H1 (cell line): ENCODE measurements around the gene EPB41L4B. TPM values are rescaled to one million over a fixed set of nuclear protein-coding genes. Genes with fewer than 3 reads are reported as not detected.
A peak's percentile ranks its signal among the peaks of the same experiment; 100 is the strongest.

Experiments used
- CTCF ChIA-PET: fragments of 300-600 bp; sonication (Branson Sonifier 250); formaldehyde crosslinking; loops from one replicate; lab custom pipeline; 2021; ENCODE audit not compliant: partially characterized antibody; lab: Charles Lee
- POLR2A ChIA-PET: fragments of 300-600 bp; sonication (Branson Sonifier 250); formaldehyde crosslinking; loops from one replicate; lab custom pipeline; 2021; ENCODE audit warnings: inconsistent platforms; ENCODE audit not compliant: partially characterized antibody; lab: Charles Lee
- DNase-seq, 2 experiments: peaks; one replicate each; pipeline versions ENCODE4 v3.0.0 to v3.0.0-alpha.2; 2010 to 2022; ENCODE audit warnings: low spot score in 2 of 2, low read depth in 1 of 2, mixed read lengths in 1 of 2
- FAIRE-seq: peaks from 2 replicates; lab custom pipeline; 2011; peaks lifted over from hg19 to GRCh38; lab: Jason Lieb, UNC
- H2AFZ ChIP-seq: 2 replicates; pipeline ENCODE4 v1.8.1; 2012; ENCODE audit warnings: low read length, inconsistent platforms
- H2AK5ac ChIP-seq: 2 replicates; pipeline ENCODE4 v1.6.1; 2013; ENCODE audit warnings: low read depth, low read length
- H2BK120ac ChIP-seq: replicated peaks from 2 replicates; pipeline ENCODE3; 2013; ENCODE audit warnings: low read depth, low read length, inconsistent platforms
- H2BK12ac ChIP-seq: 2 replicates; pipeline ENCODE4 v1.6.1; 2013; ENCODE audit warnings: low read depth, low read length
- H2BK15ac ChIP-seq: 2 replicates; pipeline ENCODE4 v1.6.1; 2013; ENCODE audit warnings: low read length
- H2BK20ac ChIP-seq: 2 replicates; pipeline ENCODE4 v1.6.1; 2013; ENCODE audit warnings: low read length
- H2BK5ac ChIP-seq: 2 replicates; pipeline ENCODE4 v1.6.1; 2013; ENCODE audit warnings: low read depth, low read length
- H3K14ac ChIP-seq: 2 replicates; pipeline ENCODE4 v1.6.1; 2013; ENCODE audit warnings: inconsistent platforms; ENCODE audit not compliant: insufficient read length
- H3K18ac ChIP-seq: 2 replicates; pipeline ENCODE4 v1.6.1; 2013; ENCODE audit warnings: low read length; ENCODE audit errors: extremely low read depth
- H3K23ac ChIP-seq: 2 replicates; pipeline ENCODE4 v1.6.1; 2013; ENCODE audit warnings: inconsistent platforms; ENCODE audit not compliant: insufficient read length
- H3K23me2 ChIP-seq: 2 replicates; pipeline ENCODE4 v1.6.1; 2013; ENCODE audit warnings: low read depth, low read length
- H3K27ac ChIP-seq: 2 replicates; pipeline ENCODE4 v1.6.1; 2011; ENCODE audit warnings: low read depth, low read length, inconsistent platforms
- H3K27me3 ChIP-seq, 4 experiments: replicated peaks in 1 of 4; 1 replicate in 1 of 4; 2 replicates in 3 of 4; pipeline versions ENCODE4 v1.6.1 to v1.8.1; 2011 to 2013; ENCODE audit warnings: low read length in 3 of 4, mild to moderate bottlenecking in 3 of 4, inconsistent platforms in 2 of 4, mixed read lengths in 2 of 4, moderate library complexity in 1 of 4; ENCODE audit not compliant: control insufficient read depth in 3 of 4, insufficient read depth in 3 of 4; ENCODE audit errors: extremely low read depth in 1 of 4
- H3K36me3 ChIP-seq, 4 experiments: 2 replicates each; pipeline versions ENCODE4 v1.6.1 to v1.8.1; 2011 to 2013; ENCODE audit warnings: mild to moderate bottlenecking in 4 of 4, low read length in 3 of 4, moderate library complexity in 2 of 4, control low read depth in 1 of 4, inconsistent platforms in 1 of 4; ENCODE audit not compliant: insufficient read depth in 4 of 4, control insufficient read depth in 2 of 4
- H3K4ac ChIP-seq: replicated peaks from 2 replicates; pipeline ENCODE3; 2013; ENCODE audit warnings: low read length, low read depth, mixed read lengths, inconsistent platforms; ENCODE audit not compliant: insufficient read length
- H3K4me1 ChIP-seq, 4 experiments: replicated peaks in 1 of 4; 1 replicate in 1 of 4; 2 replicates in 3 of 4; pipeline versions ENCODE4 v1.6.1 to v1.8.1; 2011 to 2013; ENCODE audit warnings: low read length in 3 of 4, inconsistent platforms in 2 of 4, mixed read lengths in 1 of 4; ENCODE audit not compliant: insufficient read depth in 4 of 4, control insufficient read depth in 3 of 4
- H3K4me2 ChIP-seq, 2 experiments: 2 replicates each; pipeline versions ENCODE4 v1.6.1 to v1.8.1; 2011 to 2013; ENCODE audit warnings: low read depth in 2 of 2, low read length in 2 of 2, control low read depth in 1 of 2, inconsistent platforms in 1 of 2, mild to moderate bottlenecking in 1 of 2; ENCODE audit not compliant: insufficient read depth in 1 of 2
- H3K4me3 ChIP-seq, 4 experiments: fragments of 200-600, 300-600 bp in 1 of 4; sonication (generic), shearing (Covaris generic), sonication (Bioruptor Twin) in 1 of 4; 2 replicates each; pipeline versions ENCODE4 v1.5.1 to v1.8.1; 2011 to 2016; ENCODE audit warnings: low read length in 4 of 4, low read depth in 3 of 4, control low read depth in 2 of 4, inconsistent platforms in 2 of 4, mild to moderate bottlenecking in 2 of 4, mixed read lengths in 1 of 4, moderate library complexity in 1 of 4; ENCODE audit not compliant: insufficient read depth in 2 of 4; ENCODE audit errors: extremely low read depth in 1 of 4
- H3K56ac ChIP-seq: replicated peaks from 2 replicates; pipeline ENCODE3; 2013; ENCODE audit warnings: low read depth, mild to moderate bottlenecking, mixed read lengths, low read length, inconsistent platforms; ENCODE audit not compliant: insufficient read length
- H3K79me1 ChIP-seq: 2 replicates; pipeline ENCODE4 v1.6.1; 2013; ENCODE audit warnings: low read depth, low read length, control low read depth
- H3K79me2 ChIP-seq, 2 experiments: 2 replicates each; pipeline versions ENCODE4 v1.6.1 to v1.8.1; 2012 to 2013; ENCODE audit warnings: low read length in 2 of 2, mild to moderate bottlenecking in 2 of 2, inconsistent platforms in 1 of 2; ENCODE audit not compliant: insufficient read depth in 2 of 2, control insufficient read depth in 1 of 2
- H3K9ac ChIP-seq, 4 experiments: replicated peaks in 1 of 4; 1 replicate in 1 of 4; 2 replicates in 3 of 4; pipeline versions ENCODE4 v1.6.1 to v1.8.1; 2011 to 2013; ENCODE audit warnings: low read depth in 3 of 4, low read length in 3 of 4, control low read depth in 2 of 4, mild to moderate bottlenecking in 2 of 4, moderate library complexity in 2 of 4, inconsistent platforms in 1 of 4; ENCODE audit errors: extremely low read depth in 1 of 4
- H3K9me3 ChIP-seq, 2 experiments: 2 replicates each; pipeline versions ENCODE4 v1.6.1 to v1.8.1; 2012 to 2013; ENCODE audit warnings: mild to moderate bottlenecking in 2 of 2, moderate library complexity in 2 of 2, control low read depth in 1 of 2, inconsistent platforms in 1 of 2, low read depth in 1 of 2, low read length in 1 of 2, mixed read lengths in 1 of 2; ENCODE audit not compliant: insufficient read depth in 2 of 2
- H4K20me1 ChIP-seq, 2 experiments: replicated peaks in 1 of 2; 2 replicates each; pipeline versions ENCODE3 to v1.8.1; 2011 to 2013; ENCODE audit warnings: inconsistent platforms in 2 of 2, low read length in 2 of 2, mild to moderate bottlenecking in 1 of 2; ENCODE audit not compliant: insufficient read depth in 2 of 2, control insufficient read depth in 1 of 2
- H4K5ac ChIP-seq: 2 replicates; pipeline ENCODE4 v1.6.1; 2013; ENCODE audit warnings: low read length, low read depth, mixed read lengths, inconsistent platforms; ENCODE audit not compliant: insufficient read length
- H4K8ac ChIP-seq: 2 replicates; pipeline ENCODE4 v1.8.0; 2013; ENCODE audit warnings: mild to moderate bottlenecking, moderate library complexity, low read length, inconsistent platforms; ENCODE audit not compliant: insufficient read depth; ENCODE audit errors: extremely low read depth
- H4K91ac ChIP-seq: replicated peaks from 2 replicates; pipeline ENCODE3; 2013; ENCODE audit warnings: low read length, mixed read lengths, inconsistent platforms; ENCODE audit not compliant: insufficient read length
- BCL11A ChIP-seq, 2 experiments: IDR thresholded peaks; one replicate each; pipeline ENCODE4 v1.6.1; 2011; ENCODE audit warnings: low read depth in 2 of 2, low read length in 2 of 2, mild to moderate bottlenecking in 2 of 2
- BRCA1 ChIP-seq: IDR thresholded peaks from 2 replicates; pipeline ENCODE4 v1.6.1; 2012; ENCODE audit warnings: low read depth, low read length, improper control_type of control experiment
- CBX5 ChIP-seq: fragments of 300-800, 300-1000 bp; sonication (generic); IDR thresholded peaks from 2 replicates; pipeline ENCODE4 v1.7.1; 2016; ENCODE audit warnings: antibody characterized with exemption, low read length, low read depth
- CHD2 ChIP-seq: IDR thresholded peaks from 2 replicates; pipeline ENCODE4 v1.6.1; 2012; ENCODE audit warnings: low read length, improper control_type of control experiment
- HDAC2 ChIP-seq, 2 experiments: fragments of 300-600 bp in 1 of 2; sonication (generic) in 1 of 2; IDR thresholded peaks; 2 replicates each; pipeline ENCODE4 v1.6.1; 2011 to 2012; ENCODE audit warnings: low read depth in 2 of 2, low read length in 2 of 2, mild to moderate bottlenecking in 2 of 2, moderate library complexity in 2 of 2, borderline replicate concordance in 1 of 2, inconsistent platforms in 1 of 2
- JUN ChIP-seq: IDR thresholded peaks from 2 replicates; pipeline ENCODE4 v1.6.1; 2011; ENCODE audit warnings: low read depth, mild to moderate bottlenecking, improper control_type of control experiment, low read length
- RAD21 ChIP-seq, 2 experiments: IDR thresholded peaks in 1 of 2; conservative IDR thresholded peaks in 1 of 2; 2 replicates each; pipeline ENCODE4 v1.6.1; 2011; ENCODE audit warnings: low read depth in 2 of 2, low read length in 2 of 2, improper control_type of control experiment in 1 of 2, inconsistent platforms in 1 of 2, mild to moderate bottlenecking in 1 of 2, moderate library complexity in 1 of 2
- RBBP5 ChIP-seq: IDR thresholded peaks from 2 replicates; pipeline ENCODE4 v1.7.1; 2012; ENCODE audit warnings: low read depth, mild to moderate bottlenecking, inconsistent platforms, low read length, moderate library complexity, borderline replicate concordance
- RFX5 ChIP-seq: IDR thresholded peaks from 2 replicates; pipeline ENCODE4 v1.6.1; 2011; ENCODE audit warnings: low read depth, low read length, improper control_type of control experiment, borderline replicate concordance
- TAF1 ChIP-seq: IDR thresholded peaks from 2 replicates; pipeline ENCODE4 v1.6.1; 2011; ENCODE audit warnings: mild to moderate bottlenecking, low read depth, low read length
- WGBS, 2 experiments: shearing (Covaris generic) in 1 of 2; methylation state at CpG; one replicate each; pipeline versions ENCODE4 v1.1.6 to v1.1.7; 2013 to 2015; ENCODE audit warnings: low lambda C conversion rate in 2 of 2, mixed read lengths in 2 of 2, inconsistent platforms in 1 of 2, low coverage in 1 of 2, missing lambda C conversion rate in 1 of 2; ENCODE audit not compliant: insufficient replicate concordance in 2 of 2, insufficient coverage in 1 of 2, insufficient read length in 1 of 2; ENCODE audit errors: extremely low coverage in 1 of 2, missing lambda C conversion rate in 1 of 2; 5-methylcytosine and 5-hydroxymethylcytosine counted together
- polyA plus RNA-seq, 7 experiments: library from polyadenylated mRNA; depleted of rRNA in 3 of 7; stranded (reverse) in 5 of 7; unstranded in 2 of 7; fragments of >200 nt in 5 of 7; fragments of 200-250 nt in 2 of 7; gene quantifications; 1 replicate in 5 of 7; 2 replicates in 1 of 7; 4 replicates in 1 of 7; pipeline versions ENCODE4 v1.2.1 to v1.2.3, GENCODE V29; 2011 to 2013; ENCODE audit warnings: missing spikeins in 2 of 7, mixed read lengths in 2 of 7
- total RNA-seq: library from RNA; stranded (reverse); fragmentation: NEBNext Ultra II Directional; extraction: Animal tissue kit (Norgen Biotek cat#: 25700); gene quantifications from 2 replicates; pipeline ENCODE4 v1.2.1, GENCODE V29; 2021

The EPB41L4B gene
- total and polyA plus RNA-seq, 2 of the 8 experiments (the other 6 are each of a cell fraction or from before 2014, with no cell fraction given), result 11.9 to 25.0 TPM

DNA sequence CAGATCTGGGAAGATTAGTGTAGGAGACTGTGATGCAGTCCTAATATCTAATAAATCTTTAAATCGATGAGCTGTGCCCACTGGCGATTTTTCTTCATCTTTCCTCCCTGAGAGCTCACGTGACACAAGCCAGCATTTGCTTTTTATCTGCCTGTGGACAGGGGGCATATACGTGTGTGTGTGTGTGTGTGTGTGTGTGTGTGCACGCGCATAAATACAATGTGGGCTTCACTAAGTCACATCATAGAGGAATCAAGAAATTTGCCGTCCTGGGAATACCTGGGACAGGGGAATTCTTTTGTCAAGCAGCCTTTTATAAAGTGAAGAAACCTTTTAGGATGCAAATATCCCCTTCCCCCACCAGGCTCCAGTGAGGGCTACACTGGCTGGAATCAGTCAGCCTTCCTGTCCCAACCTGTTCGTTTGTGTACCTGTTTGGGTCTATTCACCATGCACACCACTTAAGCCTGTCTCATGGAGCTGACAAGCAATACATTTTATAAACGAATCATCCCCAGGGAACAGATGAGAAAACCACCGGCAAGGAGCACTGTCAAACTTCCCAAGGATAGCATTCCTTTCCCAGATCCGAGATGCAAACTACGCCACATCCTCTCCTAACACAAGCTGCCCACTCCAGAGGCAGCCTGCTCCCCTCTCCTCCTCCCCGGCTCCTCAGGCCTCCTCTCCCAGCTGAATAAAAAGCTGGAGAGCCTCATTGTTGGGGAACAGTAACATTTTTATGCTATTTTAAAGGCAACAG is 2.7 kb downstream of the EPB41L4B start:
- Histone ChIP-seq H3K36me3 (no peaks in the 10 kb centered on the region), H3K23ac (no peak overlapping the region), H3K27ac (peak overlapping the region; percentile 61; the same call in 1 of the 2 replicates), H2BK15ac (0 out of 2 replicates have a peak overlapping the region, but pooled peaks have one; percentile 78), H3K4me2 (peak overlapping the region; percentile 73 to 80), H4K5ac (peak overlapping the region; percentile 69), H4K8ac (no peak overlapping the region), H3K9ac (peak overlapping the region in 3 of 4 experiments; percentile 15 to 63 (median 58); a peak in 5 of 7 replicates), H2BK12ac (peak overlapping the region; percentile 98), H2BK5ac (peak overlapping the region; percentile 89), H3K4me3 (peak overlapping the region; percentile 78 to 87 (median 81)), H3K56ac (peak overlapping the region; percentile 1), H2AK5ac (0 out of 2 replicates have a peak overlapping the region, but pooled peaks have one; percentile 84), H3K4ac (peak overlapping the region; percentile 80), H3K4me1 (peaks cover 24 to 37% (median 29%) of the 10 kb centered on the region in 4 experiments), H2BK120ac (peak overlapping the region; percentile 57), H3K9me3 (no peaks in the 10 kb centered on the region), H3K79me2 (peaks cover 21 to 54% of the 10 kb centered on the region in 2 experiments), H2AFZ (no peak overlapping the region), H3K14ac (no peak overlapping the region), H4K20me1 (peaks cover 0 to 6% of the 10 kb centered on the region in 2 experiments), H3K23me2 (peaks cover 6% of the 10 kb centered on the region), H4K91ac (peak overlapping the region; percentile 86), H3K79me1 (peaks cover 19% of the 10 kb centered on the region), H3K27me3 (peaks cover 0 to 8% (median 0%) of the 10 kb centered on the region in 4 experiments; a peak in 2 of 7 replicates), H3K18ac (peak overlapping the region; percentile 91), H2BK20ac (peak overlapping the region; percentile 80)
- 8% methylated on average over 13 of the region's 13 CpGs; no CpG with 5 or more reads in 1 of the 2 experiments for WGBS, 2 experiments
- peak; percentile 94 for FAIRE-seq
- DNase-seq, result peak; percentile 44 to 61
- POLR2A ChIA-PET, result interaction anchor here (0.7 to 2.0 kb wide), 15 partner anchors 9 to 200 kb away, joined by 3 to 6 read pairs (median 4); partner anchors contain the start of gene TMEM245
- CTCF ChIA-PET, result interaction anchor here (0.7 to 5.7 kb wide), 21 partner anchors 9 to 610 kb away, joined by 3 to 96 read pairs (median 4); no protein-coding TSS in a partner anchor
- TF ChIP-seq CBX5 (no peak), TAF1 (peak; percentile 66), BCL11A (IDR thresholded peaks at IDR 0.05; ENCODE audit: low read depth in 2 of 2, low read length in 2 of 2) (no peak), RBBP5 (0 out of 2 replicates have a peak, but pooled peaks have one; percentile 64), BRCA1 (no peak), CHD2 (no peak), RFX5 (no peak), RAD21 (IDR thresholded peaks at IDR 0.05 in 1 of 2, conservative IDR thresholded peaks at IDR 0.05 in 1 of 2; ENCODE audit: low read depth in 2 of 2, low read length in 2 of 2) (peak in 1 of 2 experiments; percentile 23; a peak in 2 of 4 replicates), JUN (no peak), HDAC2 (IDR thresholded peaks at IDR 0.05; ENCODE audit: borderline replicate concordance in 1 of 2, low read depth in 2 of 2, low read length in 2 of 2) (peak; percentile 23 to 67; a peak in 1 of 4 replicates)
